ENCODE measurements around the gene ATOSA. TPM values are rescaled to one million over a fixed set of nuclear protein-coding genes. Genes with fewer than 3 reads are reported as not detected.

Gene ATOSA
- total and polyA plus RNA-seq, 2 of the 8 experiments (the other 6 are each of a cell fraction or from before 2014, with no cell fraction given), result 4.6 to 7.9 TPM

DNA sequence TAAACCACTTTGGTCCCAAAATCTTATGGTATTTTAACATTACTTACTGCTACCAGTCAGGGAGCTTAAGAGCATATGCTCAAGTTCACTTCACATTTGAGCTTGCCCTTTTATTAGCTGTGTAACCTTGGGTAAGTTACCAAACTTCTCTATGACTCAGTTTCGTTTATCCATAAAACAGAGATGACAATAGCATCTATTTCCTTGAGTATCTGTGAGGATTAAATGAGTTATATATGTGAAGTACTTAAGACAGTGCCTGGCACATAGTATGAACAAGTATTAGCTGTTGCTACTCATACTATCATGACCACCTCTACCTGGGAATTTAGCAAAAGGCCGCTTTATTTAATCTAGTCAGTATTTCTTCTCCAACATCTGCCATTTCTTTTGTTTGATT is 5.9 kb downstream of the ATOSA start (continued):
- TF ChIP-seq CHD7 (IDR thresholded peaks at IDR 0.05; ENCODE audit: insufficient replicate concordance, low read length) (no peak), PHF8 (conservative IDR thresholded peaks at IDR 0.05; ENCODE audit: low read depth, low read length) (no peak), TAF7 (optimal IDR thresholded peaks at IDR 0.05; ENCODE audit: borderline replicate concordance, low read depth, low read length) (no peak), SP2 (IDR thresholded peaks at IDR 0.05; ENCODE audit: low read length) (no peak), JUN (IDR thresholded peaks at IDR 0.05; ENCODE audit: low read depth, low read length) (no peak), RNF2 (IDR thresholded peaks at IDR 0.05; ENCODE audit: borderline replicate concordance, low read depth, low read length, missing control alignments, poor library complexity, severe bottlenecking) (no peak), HDAC6 (IDR thresholded peaks at IDR 0.05; ENCODE audit: low read depth, low read length) (no peak)
- TF ChIP-seq, protein P1, sequence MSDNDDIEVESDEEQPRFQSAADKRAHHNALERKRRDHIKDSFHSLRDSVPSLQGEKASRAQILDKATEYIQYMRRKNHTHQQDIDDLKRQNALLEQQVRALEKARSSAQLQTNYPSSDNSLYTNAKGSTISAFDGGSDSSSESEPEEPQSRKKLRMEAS (IDR thresholded peaks at IDR 0.05), result no peak
- TF ChIP-seq, protein P2, sequence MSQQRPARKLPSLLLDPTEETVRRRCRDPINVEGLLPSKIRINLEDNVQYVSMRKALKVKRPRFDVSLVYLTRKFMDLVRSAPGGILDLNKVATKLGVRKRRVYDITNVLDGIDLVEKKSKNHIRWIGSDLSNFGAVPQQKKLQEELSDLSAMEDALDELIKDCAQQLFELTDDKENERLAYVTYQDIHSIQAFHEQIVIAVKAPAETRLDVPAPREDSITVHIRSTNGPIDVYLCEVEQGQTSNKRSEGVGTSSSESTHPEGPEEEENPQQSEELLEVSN (IDR thresholded peaks at IDR 0.05), result no peak

Data from H1 (cell line).